Measurements from ENCODE around the gene SMPD2.

SMPD2 gene

DNA sequence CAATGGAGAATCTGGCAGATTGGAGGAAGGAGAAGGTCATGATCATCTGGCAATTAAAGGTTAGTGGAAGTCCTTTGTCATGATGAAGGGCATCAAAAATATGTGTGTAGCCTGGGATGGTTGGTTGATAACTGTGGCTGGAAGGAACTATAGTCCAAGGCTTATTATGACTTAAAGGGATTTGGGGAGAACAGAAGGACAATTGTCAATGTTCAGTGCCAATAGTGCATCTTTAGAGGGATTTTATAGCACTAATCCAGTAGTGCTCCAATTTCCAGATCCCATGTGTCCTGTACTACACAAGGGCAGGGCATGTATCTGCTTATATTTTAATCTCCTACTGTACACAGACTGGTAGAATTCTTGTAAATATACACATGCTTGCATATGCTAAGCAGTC lies 47.5 kb downstream of the SMPD2 start:
- DNase-seq = no peak

DNA sequence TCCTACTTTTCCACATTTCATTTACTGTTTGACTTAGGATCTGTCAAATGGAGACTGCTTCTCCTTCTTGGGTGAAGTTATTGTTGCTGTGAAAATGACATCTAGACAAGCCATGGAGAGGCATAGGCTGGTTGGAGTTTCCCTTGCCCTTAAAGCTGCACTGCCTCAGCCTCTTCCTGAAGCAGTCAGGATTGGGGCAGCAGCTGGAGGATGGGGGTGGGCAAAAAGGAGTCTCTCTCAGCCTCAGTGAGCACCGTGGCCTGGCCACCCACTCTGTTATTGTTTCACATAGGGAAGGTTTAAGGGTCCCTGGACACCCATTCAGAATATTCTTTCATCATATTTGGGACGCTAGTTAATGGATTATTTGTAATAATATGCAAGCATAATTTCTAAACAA lies 50.2 kb downstream of the SMPD2 start:
- DNase-seq = no peak

GRCh38 chr6:109491207-109491938 lies 50.8 kb downstream of the SMPD2 start:
- peak; percentile 67 for DNase-seq

All from activated CD4-positive, alpha-beta T cell treated with anti-CD3 and anti-CD28 coated beads, Interleukin-2, amount 50 U/mL, for 16 hours (primary cell).